ENCODE data around the gene GCHFR.

GCHFR gene

GRCh38 chr15:40775007-40775406 is 11.1 kb downstream of the GCHFR start:
- TF ChIP-seq, protein P1, sequence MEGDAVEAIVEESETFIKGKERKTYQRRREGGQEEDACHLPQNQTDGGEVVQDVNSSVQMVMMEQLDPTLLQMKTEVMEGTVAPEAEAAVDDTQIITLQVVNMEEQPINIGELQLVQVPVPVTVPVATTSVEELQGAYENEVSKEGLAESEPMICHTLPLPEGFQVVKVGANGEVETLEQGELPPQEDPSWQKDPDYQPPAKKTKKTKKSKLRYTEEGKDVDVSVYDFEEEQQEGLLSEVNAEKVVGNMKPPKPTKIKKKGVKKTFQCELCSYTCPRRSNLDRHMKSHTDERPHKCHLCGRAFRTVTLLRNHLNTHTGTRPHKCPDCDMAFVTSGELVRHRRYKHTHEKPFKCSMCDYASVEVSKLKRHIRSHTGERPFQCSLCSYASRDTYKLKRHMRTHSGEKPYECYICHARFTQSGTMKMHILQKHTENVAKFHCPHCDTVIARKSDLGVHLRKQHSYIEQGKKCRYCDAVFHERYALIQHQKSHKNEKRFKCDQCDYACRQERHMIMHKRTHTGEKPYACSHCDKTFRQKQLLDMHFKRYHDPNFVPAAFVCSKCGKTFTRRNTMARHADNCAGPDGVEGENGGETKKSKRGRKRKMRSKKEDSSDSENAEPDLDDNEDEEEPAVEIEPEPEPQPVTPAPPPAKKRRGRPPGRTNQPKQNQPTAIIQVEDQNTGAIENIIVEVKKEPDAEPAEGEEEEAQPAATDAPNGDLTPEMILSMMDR (IDR thresholded peaks at IDR 0.05; ENCODE audit: poor library complexity, severe bottlenecking): no peak

GRCh38 chr15:40775740-40776536 is 12.1 kb downstream of the GCHFR start:
- Histone ChIP-seq H3K36me3 (ENCODE audit: low read depth) (peaks cover 67% of the 10 kb centered on the region), H3K27me3 (ENCODE audit: insufficient read depth, poor library complexity, severe bottlenecking) (no peaks in the 10 kb centered on the region), H3K27ac (ENCODE audit: poor library complexity, severe bottlenecking) (no peak overlapping the region), H3K4me1 (ENCODE audit: insufficient read depth, poor library complexity, severe bottlenecking) (peaks cover 10% of the 10 kb centered on the region), H3K9me3 (ENCODE audit: severe bottlenecking) (no peaks in the 10 kb centered on the region), H3K4me3 (ENCODE audit: severe bottlenecking) (no peak overlapping the region)
- DNase-seq (ENCODE audit: low spot score): no peak
- no peak for ATAC-seq (ENCODE audit: low read depth)
- TF ChIP-seq, protein P1 (IDR thresholded peaks at IDR 0.05; ENCODE audit: poor library complexity, severe bottlenecking): no peak

More at GRCh38 chr15:40775007-40775406, 11.1 kb downstream of the GCHFR start:
- ATAC-seq (ENCODE audit: low read depth) (no peak), DNase-seq (ENCODE audit: low spot score) (no peak)
- no peak overlapping the region for H3K4me3 ChIP-seq (ENCODE audit: severe bottlenecking)
- no peak overlapping the region for H3K27ac ChIP-seq (ENCODE audit: poor library complexity, severe bottlenecking)
- H3K27me3 ChIP-seq (ENCODE audit: insufficient read depth, poor library complexity, severe bottlenecking): no peaks in the 10 kb centered on the region
- peaks cover 18% of the 10 kb centered on the region for H3K4me1 ChIP-seq (ENCODE audit: insufficient read depth, poor library complexity, severe bottlenecking)
- peaks cover 63% of the 10 kb centered on the region for H3K36me3 ChIP-seq (ENCODE audit: low read depth)
- no peaks in the 10 kb centered on the region for H3K9me3 ChIP-seq (ENCODE audit: severe bottlenecking)

DNA sequence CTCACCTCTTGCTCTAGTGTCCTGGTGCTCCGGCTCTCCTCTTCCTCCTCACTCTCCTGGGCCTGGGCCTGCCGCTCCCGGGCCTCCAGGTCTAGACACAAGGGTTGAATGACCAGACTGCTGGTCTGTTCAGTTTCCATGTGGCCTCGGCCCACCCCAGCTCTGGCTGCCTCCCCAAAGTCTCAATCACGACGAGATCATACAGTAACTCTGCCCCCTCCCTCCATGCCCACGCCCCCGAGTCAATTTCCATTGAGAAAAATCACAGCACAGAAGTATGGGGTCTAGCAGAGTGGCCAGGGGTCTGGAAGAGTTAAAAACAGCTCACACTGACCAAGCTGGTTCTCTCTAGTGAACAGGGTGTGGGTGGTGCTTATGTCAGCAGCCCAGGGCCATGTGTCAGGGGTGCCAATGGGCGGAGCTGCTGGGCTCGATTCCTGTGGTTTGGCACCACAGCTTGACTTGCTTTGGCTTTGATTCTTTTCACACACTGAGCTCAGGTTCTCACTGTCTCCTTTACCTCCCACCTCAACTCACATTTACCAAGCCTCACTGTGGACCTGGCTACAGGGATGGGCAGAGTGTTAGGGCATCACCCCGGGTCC is 12.8 kb downstream of the GCHFR start:
- ATAC-seq (ENCODE audit: low read depth): peak; percentile 98
- H3K27me3 ChIP-seq (ENCODE audit: insufficient read depth, poor library complexity, severe bottlenecking): no peaks in the 10 kb centered on the region
- DNase-seq (ENCODE audit: low spot score): peak; percentile 89
- no peak overlapping the region for H3K4me3 ChIP-seq (ENCODE audit: severe bottlenecking)
- H3K36me3 ChIP-seq (ENCODE audit: low read depth): peaks cover 67% of the 10 kb centered on the region
- peaks cover 10% of the 10 kb centered on the region for H3K4me1 ChIP-seq (ENCODE audit: insufficient read depth, poor library complexity, severe bottlenecking)
- peak overlapping the region; percentile 17 for H3K27ac ChIP-seq (ENCODE audit: poor library complexity, severe bottlenecking)
- H3K9me3 ChIP-seq (ENCODE audit: severe bottlenecking): no peaks in the 10 kb centered on the region
- TF ChIP-seq, protein P1 (IDR thresholded peaks at IDR 0.05; ENCODE audit: poor library complexity, severe bottlenecking): no peak

GRCh38 chr15:40782609-40783227 is 18.9 kb downstream of the GCHFR start:
- peak; percentile 93 for DNase-seq (ENCODE audit: low spot score)
- Histone ChIP-seq H3K27me3 (ENCODE audit: insufficient read depth, poor library complexity, severe bottlenecking) (no peaks in the 10 kb centered on the region), H3K4me3 (ENCODE audit: severe bottlenecking) (no peak overlapping the region), H3K4me1 (ENCODE audit: insufficient read depth, poor library complexity, severe bottlenecking) (peaks cover 25% of the 10 kb centered on the region), H3K36me3 (ENCODE audit: low read depth) (peaks cover 32% of the 10 kb centered on the region), H3K27ac (ENCODE audit: poor library complexity, severe bottlenecking) (no peak overlapping the region), H3K9me3 (ENCODE audit: severe bottlenecking) (no peaks in the 10 kb centered on the region)
- peak; percentile 73 for ATAC-seq (ENCODE audit: low read depth)
- TF ChIP-seq, protein P1 (IDR thresholded peaks at IDR 0.05; ENCODE audit: poor library complexity, severe bottlenecking): peak; percentile 98

Measured in RWPE2 (cell line).